Ectodermal cell (in vitro differentiated cells): ENCODE data around the gene VSNL1.

Experiments
- H3K27ac ChIP-seq: 2 replicates; pipeline ENCODE4 v1.7.0; 2013; ENCODE audit warnings: mild to moderate bottlenecking, low read depth, low read length; ENCODE audit not compliant: insufficient read depth, poor library complexity, severe bottlenecking
- H3K27me3 ChIP-seq: 2 replicates; pipeline ENCODE4 v1.7.0; 2013; ENCODE audit warnings: mild to moderate bottlenecking, low read length; ENCODE audit not compliant: insufficient read depth, control insufficient read depth, poor library complexity, severe bottlenecking
- H3K36me3 ChIP-seq: one replicate; pipeline ENCODE4 v1.7.0; 2013; ENCODE audit warnings: low read length; ENCODE audit not compliant: control insufficient read depth, insufficient read depth
- H3K4me1 ChIP-seq: one replicate; pipeline ENCODE4 v1.7.0; 2013; ENCODE audit warnings: low read length; ENCODE audit not compliant: control insufficient read depth, insufficient read depth
- H3K4me3 ChIP-seq: 2 replicates; pipeline ENCODE4 v1.7.0; 2013; ENCODE audit warnings: low read depth, low read length, control low read depth; ENCODE audit not compliant: insufficient read depth
- H3K9me3 ChIP-seq: 2 replicates; pipeline ENCODE4 v1.7.0; 2013; ENCODE audit warnings: mild to moderate bottlenecking, low read length, moderate library complexity; ENCODE audit not compliant: control insufficient read depth
- WGBS, 2 experiments: methylation state at CpG; one replicate each; pipeline ENCODE4 v1.1.7; 2013; ENCODE audit warnings: missing lambda C conversion rate in 2 of 2; 5-methylcytosine and 5-hydroxymethylcytosine counted together

Gene VSNL1

GRCh38 chr2:17608251-17608650, 67.8 kb downstream of the VSNL1 start:
- 92 to 95% methylated on average over 4 of the region's 4 CpGs for WGBS, 2 experiments
- no peaks in the 10 kb centered on the region for H3K27me3 ChIP-seq
- H3K4me3 ChIP-seq, result no peak overlapping the region
- peaks cover 3% of the 10 kb centered on the region for H3K4me1 ChIP-seq
- no peaks in the 10 kb centered on the region for H3K9me3 ChIP-seq
- H3K27ac ChIP-seq, result peak overlapping the region; percentile 5
- no peaks in the 10 kb centered on the region for H3K36me3 ChIP-seq

GRCh38 chr2:17610521-17610920, 70.0 kb downstream of the VSNL1 start:
- Histone ChIP-seq H3K27ac (no peak overlapping the region), H3K4me3 (no peak overlapping the region), H3K36me3 (no peaks in the 10 kb centered on the region), H3K9me3 (no peaks in the 10 kb centered on the region), H3K27me3 (no peaks in the 10 kb centered on the region), H3K4me1 (peaks cover 3% of the 10 kb centered on the region)
- WGBS, 2 experiments, result 95 to 97% methylated on average over 3 of the region's 3 CpGs

- H3K27me3 ChIP-seq, result no peaks in the 10 kb centered on the region
- no peak overlapping the region for H3K27ac ChIP-seq
- H3K4me1 ChIP-seq, result peaks cover 3% of the 10 kb centered on the region
- H3K4me3 ChIP-seq, result no peak overlapping the region
- no peaks in the 10 kb centered on the region for H3K36me3 ChIP-seq
- WGBS, 2 experiments, result 90 to 92% methylated on average over 3 of the region's 3 CpGs
- H3K9me3 ChIP-seq, result no peaks in the 10 kb centered on the region
These were observed 70.5 kb downstream of the VSNL1 start for GRCh38 chr2:17611036-17611435.

- WGBS, 2 experiments, result 94% methylated on average over 4 of the region's 4 CpGs
- no peaks in the 10 kb centered on the region for H3K27me3 ChIP-seq
- H3K4me1 ChIP-seq, result no peaks in the 10 kb centered on the region
- no peaks in the 10 kb centered on the region for H3K9me3 ChIP-seq
- no peak overlapping the region for H3K27ac ChIP-seq
- H3K4me3 ChIP-seq, result no peak overlapping the region
- no peaks in the 10 kb centered on the region for H3K36me3 ChIP-seq
These were observed 73.9 kb downstream of the VSNL1 start for GRCh38 chr2:17614174-17614930.

GRCh38 chr2:17615147-17615546, 74.7 kb downstream of the VSNL1 start:
- Histone ChIP-seq H3K27ac (no peak overlapping the region), H3K4me3 (no peak overlapping the region), H3K27me3 (no peaks in the 10 kb centered on the region), H3K4me1 (no peaks in the 10 kb centered on the region), H3K36me3 (no peaks in the 10 kb centered on the region), H3K9me3 (no peaks in the 10 kb centered on the region)
- no CpG with 5 or more reads among the region's 1 CpG for WGBS, 2 experiments

GRCh38 chr2:17615728-17616351, 75.3 kb downstream of the VSNL1 start:
- Histone ChIP-seq H3K36me3 (no peaks in the 10 kb centered on the region), H3K4me1 (no peaks in the 10 kb centered on the region), H3K27ac (no peak overlapping the region), H3K9me3 (no peaks in the 10 kb centered on the region), H3K4me3 (no peak overlapping the region), H3K27me3 (no peaks in the 10 kb centered on the region)
- 91 to 98% methylated on average over 1 of the region's 1 CpG for WGBS, 2 experiments

- Histone ChIP-seq H3K4me1 (no peaks in the 10 kb centered on the region), H3K4me3 (no peak overlapping the region), H3K36me3 (no peaks in the 10 kb centered on the region), H3K9me3 (no peaks in the 10 kb centered on the region), H3K27ac (no peak overlapping the region), H3K27me3 (no peaks in the 10 kb centered on the region)
- WGBS, 2 experiments, result 93 to 98% methylated on average over 1 of the region's 1 CpG
These were observed 75.9 kb downstream of the VSNL1 start for GRCh38 chr2:17616405-17616804.

- no peaks in the 10 kb centered on the region for H3K4me1 ChIP-seq
- H3K27ac ChIP-seq, result no peak overlapping the region
- H3K9me3 ChIP-seq, result no peaks in the 10 kb centered on the region
- no peak overlapping the region for H3K4me3 ChIP-seq
- no peaks in the 10 kb centered on the region for H3K27me3 ChIP-seq
- WGBS, 2 experiments, result 91 to 92% methylated on average over 5 of the region's 5 CpGs
- no peaks in the 10 kb centered on the region for H3K36me3 ChIP-seq
These were observed 77.0 kb downstream of the VSNL1 start for GRCh38 chr2:17617516-17617915.

- no peaks in the 10 kb centered on the region for H3K27me3 ChIP-seq
- H3K4me1 ChIP-seq, result no peaks in the 10 kb centered on the region
- WGBS, 2 experiments, result 48 to 63% methylated on average over 1 of the region's 1 CpG
- no peaks in the 10 kb centered on the region for H3K36me3 ChIP-seq
- H3K27ac ChIP-seq, result no peak overlapping the region
- H3K4me3 ChIP-seq, result no peak overlapping the region
- H3K9me3 ChIP-seq, result no peaks in the 10 kb centered on the region
These were observed 77.5 kb downstream of the VSNL1 start for GRCh38 chr2:17617955-17618354.

GRCh38 chr2:17620280-17620679, 79.8 kb downstream of the VSNL1 start:
- H3K4me3 ChIP-seq, result no peak overlapping the region
- H3K27ac ChIP-seq, result no peak overlapping the region
- H3K9me3 ChIP-seq, result no peaks in the 10 kb centered on the region
- H3K36me3 ChIP-seq, result no peaks in the 10 kb centered on the region
- no peaks in the 10 kb centered on the region for H3K4me1 ChIP-seq
- WGBS, 2 experiments, result 58% methylated on average over 6 of the region's 6 CpGs
- no peaks in the 10 kb centered on the region for H3K27me3 ChIP-seq
